DND-41 (cell line): ENCODE data around the gene MYOM3.

ENCODE experiments used
- ATAC-seq: fragments of 200-7000 bp; cut with Tn5 transposase; 3 replicates; pipeline ENCODE4 v1.9.1; 2021; ENCODE audit warnings: low read depth; ENCODE audit not compliant: insufficient read depth
- DNase-seq: peaks from one replicate; pipeline ENCODE4 v3.0.0-alpha.2; 2020
- H2AFZ ChIP-seq: 2 replicates; pipeline ENCODE4 v1.6.0; 2012; ENCODE audit warnings: low read depth, low read length
- H3K27ac ChIP-seq: 2 replicates; pipeline ENCODE4 v1.5.1; 2012; ENCODE audit warnings: low read length, inconsistent platforms
- H3K27me3 ChIP-seq: fragments of 200-600 bp; sonication (generic); 2 replicates; pipeline ENCODE4 v1.6.0; 2012; ENCODE audit warnings: low read length, mild to moderate bottlenecking, inconsistent platforms; ENCODE audit not compliant: insufficient read depth, poor library complexity
- H3K36me3 ChIP-seq: 2 replicates; pipeline ENCODE4 v1.5.1; 2012; ENCODE audit warnings: low read length, inconsistent platforms; ENCODE audit not compliant: insufficient read depth
- H3K4me1 ChIP-seq: 2 replicates; pipeline ENCODE4 v1.5.1; 2012; ENCODE audit warnings: mild to moderate bottlenecking, low read length; ENCODE audit not compliant: insufficient read depth
- H3K4me2 ChIP-seq: 2 replicates; pipeline ENCODE4 v1.6.0; 2012; ENCODE audit warnings: mild to moderate bottlenecking, moderate library complexity, low read length, inconsistent platforms; ENCODE audit not compliant: insufficient read depth
- H3K4me3 ChIP-seq, 2 experiments: fragments of 200-600 bp in 1 of 2; shearing (Covaris generic) in 1 of 2; 2 replicates each; pipeline ENCODE4 v1.5.1; 2012 to 2016; ENCODE audit warnings: inconsistent platforms in 2 of 2, low read length in 2 of 2, mild to moderate bottlenecking in 2 of 2, low read depth in 1 of 2, moderate library complexity in 1 of 2
- H3K79me2 ChIP-seq: 2 replicates; pipeline ENCODE4 v1.6.0; 2012; ENCODE audit warnings: low read length, inconsistent platforms; ENCODE audit not compliant: insufficient read depth
- H3K9ac ChIP-seq: 2 replicates; pipeline ENCODE4 v1.6.0; 2012; ENCODE audit warnings: low read depth, mild to moderate bottlenecking, inconsistent platforms, low read length, moderate library complexity
- H3K9me3 ChIP-seq: 2 replicates; pipeline ENCODE4 v1.5.1; 2012; ENCODE audit warnings: low read length, moderate library complexity, mild to moderate bottlenecking, inconsistent platforms; ENCODE audit not compliant: insufficient read depth, severe bottlenecking
- H4K20me1 ChIP-seq: 2 replicates; pipeline ENCODE4 v1.6.0; 2012; ENCODE audit warnings: low read length; ENCODE audit not compliant: insufficient read depth
- CTCF ChIP-seq: IDR thresholded peaks from 2 replicates; pipeline ENCODE4 v1.5.1; 2012; ENCODE audit warnings: borderline replicate concordance, low read length, moderate library complexity, mild to moderate bottlenecking; ENCODE audit not compliant: poor library complexity, severe bottlenecking; ENCODE audit errors: extremely low read depth
- EZH2 ChIP-seq: IDR thresholded peaks from 3 replicates; pipeline ENCODE4 v1.6.1; 2012; ENCODE audit warnings: borderline replicate concordance, low read depth, mild to moderate bottlenecking, moderate library complexity, low read length, inconsistent platforms; ENCODE audit not compliant: severe bottlenecking

The MYOM3 gene

GRCh38 chr1:24071941-24072340 lies 40.0 kb downstream of the MYOM3 start:
- H3K79me2 ChIP-seq, result no peaks in the 10 kb centered on the region
- no peak for TF ChIP-seq EZH2
- no peak for TF ChIP-seq CTCF
- no peak overlapping the region for H3K9ac ChIP-seq
- no peaks in the 10 kb centered on the region for H3K27me3 ChIP-seq
- H3K9me3 ChIP-seq, result no peaks in the 10 kb centered on the region
- no peaks in the 10 kb centered on the region for H4K20me1 ChIP-seq
- no peaks in the 10 kb centered on the region for H3K36me3 ChIP-seq
- no peak for ATAC-seq
- H3K4me3 ChIP-seq, result no peak overlapping the region
- H3K4me1 ChIP-seq, result 0 out of 2 replicates have a peak, but pooled peaks cover 3% of the 10 kb centered on the region
- DNase-seq, result no peak
- no peak overlapping the region for H3K4me2 ChIP-seq
- H3K27ac ChIP-seq, result no peak overlapping the region
- no peak overlapping the region for H2AFZ ChIP-seq

GRCh38 chr1:24070821-24071393 lies 41.0 kb downstream of the MYOM3 start:
- Histone ChIP-seq H3K27ac (no peak overlapping the region), H3K27me3 (peaks cover 3% of the 10 kb centered on the region), H4K20me1 (no peaks in the 10 kb centered on the region), H2AFZ (peak overlapping the region; percentile 63), H3K36me3 (no peaks in the 10 kb centered on the region), H3K4me3 (no peak overlapping the region), H3K9me3 (no peaks in the 10 kb centered on the region), H3K9ac (no peak overlapping the region), H3K4me2 (no peak overlapping the region), H3K4me1 (0 out of 2 replicates have a peak, but pooled peaks cover 3% of the 10 kb centered on the region), H3K79me2 (no peaks in the 10 kb centered on the region)
- ATAC-seq, result peak; percentile 95
- TF ChIP-seq EZH2 (no peak), CTCF (peak; percentile 91)
- DNase-seq, result peak; percentile 74

GRCh38 chr1:24069817-24070216 lies 42.1 kb downstream of the MYOM3 start:
- no peaks in the 10 kb centered on the region for H3K9me3 ChIP-seq
- 0 out of 2 replicates have a peak, but pooled peaks cover 3% of the 10 kb centered on the region for H3K4me1 ChIP-seq
- H3K79me2 ChIP-seq, result no peaks in the 10 kb centered on the region
- no peak overlapping the region for H3K27ac ChIP-seq
- no peak overlapping the region for H3K9ac ChIP-seq
- DNase-seq (no peak), ATAC-seq (no peak)
- H3K4me3 ChIP-seq, result no peak overlapping the region
- no peaks in the 10 kb centered on the region for H3K36me3 ChIP-seq
- TF ChIP-seq CTCF (no peak), EZH2 (no peak)
- H3K4me2 ChIP-seq, result no peak overlapping the region
- no peaks in the 10 kb centered on the region for H4K20me1 ChIP-seq
- H3K27me3 ChIP-seq, result peaks cover 11% of the 10 kb centered on the region
- H2AFZ ChIP-seq, result no peak overlapping the region
